Activated CD4-positive, alpha-beta T cell treated with anti-CD3 and anti-CD28 coated beads, Interleukin-2, amount 10 ng/mL, durations not matched to agents 7 days and 5 days (primary cell): Measurements from ENCODE around the gene CHKB. TPM values are rescaled to one million over a fixed set of nuclear protein-coding genes. Genes with fewer than 3 reads are reported as not detected.

Source experiments
- CTCF ChIA-PET: fragments of 350-600 bp; sonication (Branson Sonifier 250); formaldehyde crosslinking; loops from one replicate; lab custom pipeline; 2021; ENCODE audit warnings: antibody characterized with exemption; lab: Charles Lee
- POLR2A ChIA-PET: fragments of 350-600 bp; sonication (Branson Sonifier 250); formaldehyde crosslinking; loops from one replicate; lab custom pipeline; 2021; ENCODE audit warnings: antibody characterized with exemption; lab: Charles Lee
- DNase-seq: peaks from one replicate; pipeline ENCODE4 v3.0.0-alpha.2; 2020
- H3K27ac Mint-ChIP-seq: one replicate; pipeline ENCODE4 v1.8.0; 2021; ENCODE audit warnings: mild to moderate bottlenecking, moderate library complexity, mixed read lengths
- H3K27me3 Mint-ChIP-seq: one replicate; pipeline ENCODE4 v1.8.0; 2021; ENCODE audit warnings: mixed read lengths
- H3K36me3 Mint-ChIP-seq: one replicate; pipeline ENCODE4 v1.8.0; 2021; ENCODE audit warnings: low read depth, mixed read lengths
- H3K4me1 Mint-ChIP-seq: one replicate; pipeline ENCODE4 v1.8.0; 2021; ENCODE audit warnings: mixed read lengths
- H3K4me3 Mint-ChIP-seq: one replicate; pipeline ENCODE4 v1.8.0; 2021; ENCODE audit warnings: mild to moderate bottlenecking, moderate library complexity, mixed read lengths
- H3K9me3 Mint-ChIP-seq: one replicate; pipeline ENCODE4 v1.8.0; 2021; ENCODE audit warnings: mixed read lengths
- total RNA-seq, 2 experiments: library from RNA; stranded (reverse); gene quantifications; one replicate each; pipeline ENCODE4 v1.2.3, GENCODE V29; 2021

CHKB gene
- total RNA-seq, 2 experiments from 2014 or later, result 140 to 142 TPM

DNA sequence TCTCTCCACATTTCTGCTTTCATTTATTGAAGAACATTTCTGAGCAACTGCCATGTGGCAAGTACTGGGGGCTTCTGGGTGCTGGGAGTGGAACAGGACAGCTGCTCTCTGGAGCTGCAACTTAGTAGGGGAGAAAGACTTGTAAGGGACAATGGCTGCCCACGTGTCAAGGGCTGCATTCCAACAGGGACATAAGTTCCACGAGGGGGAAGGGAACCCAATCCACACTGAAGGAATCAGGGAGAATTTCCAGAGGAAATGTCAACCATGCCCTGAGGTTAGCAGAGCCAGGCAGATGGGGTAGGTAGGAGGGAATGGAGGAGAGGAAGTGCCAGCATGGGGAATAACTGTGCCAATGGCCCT lies 19.7 kb upstream of the CHKB start:
- CTCF ChIA-PET, result interaction anchor here (1.0 to 1.4 kb wide), 4 partner anchors 10 to 77 kb away, joined by 3 to 5 read pairs (median 4); partner anchors contain the start of gene SCO2

DNA sequence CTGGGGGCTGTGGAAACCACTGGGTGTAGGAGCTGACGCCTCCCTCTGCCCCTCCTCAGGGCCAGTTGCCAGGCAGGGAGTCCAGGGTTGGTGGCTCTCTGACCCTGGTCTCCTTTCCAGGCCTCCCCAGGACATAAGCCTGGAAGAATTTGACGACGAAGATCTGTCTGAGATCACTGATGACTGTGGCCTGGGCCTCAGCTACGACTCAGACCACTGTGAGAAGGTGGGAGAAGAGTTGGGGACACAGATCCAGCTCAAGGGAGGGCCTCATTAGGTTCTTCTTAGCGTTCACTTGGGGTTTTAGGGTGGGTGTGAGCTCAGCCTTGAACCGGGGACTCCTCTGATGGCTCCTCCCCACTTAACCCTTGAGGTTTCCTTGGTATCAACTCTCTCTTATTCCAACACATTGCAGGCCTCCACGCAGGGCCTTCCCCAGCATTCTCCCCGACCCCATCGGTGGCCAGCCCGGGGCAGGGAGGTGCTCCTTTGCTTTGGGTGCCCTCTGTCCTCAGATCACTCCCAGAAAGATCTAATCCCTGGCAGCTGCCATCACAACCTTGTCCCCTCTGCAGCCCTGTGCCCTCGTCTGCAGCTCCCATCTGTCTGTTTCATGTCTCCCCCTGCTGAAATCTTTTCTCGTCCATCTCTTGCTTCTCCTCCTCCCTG lies 19.2 kb upstream of the CHKB start:
- CTCF ChIA-PET, result interaction anchor here (1.0 to 1.4 kb wide), 4 partner anchors 11 to 76 kb away, joined by 3 to 5 read pairs (median 4); partner anchors contain the start of gene SCO2
- POLR2A ChIA-PET, result no interaction called here
- H3K36me3 Mint-ChIP-seq, result peaks cover 3% of the 10 kb centered on the region
- H3K27ac Mint-ChIP-seq, result no peak overlapping the region
- H3K4me1 Mint-ChIP-seq, result peaks cover 12% of the 10 kb centered on the region
- H3K9me3 Mint-ChIP-seq, result no peaks in the 10 kb centered on the region
- H3K27me3 Mint-ChIP-seq, result peaks cover 44% of the 10 kb centered on the region
- DNase-seq, result no peak
- H3K4me3 Mint-ChIP-seq, result peak overlapping the region; percentile 58

More for the DNA sequence above, 19.7 kb upstream of the CHKB start:
- POLR2A ChIA-PET, result no interaction called here
- no peak for DNase-seq
- Mint-ChIP-seq H3K27ac (no peak overlapping the region), H3K36me3 (peaks cover 3% of the 10 kb centered on the region), H3K4me1 (peaks cover 12% of the 10 kb centered on the region), H3K27me3 (peaks cover 45% of the 10 kb centered on the region), H3K4me3 (no peak overlapping the region), H3K9me3 (no peaks in the 10 kb centered on the region)

DNA sequence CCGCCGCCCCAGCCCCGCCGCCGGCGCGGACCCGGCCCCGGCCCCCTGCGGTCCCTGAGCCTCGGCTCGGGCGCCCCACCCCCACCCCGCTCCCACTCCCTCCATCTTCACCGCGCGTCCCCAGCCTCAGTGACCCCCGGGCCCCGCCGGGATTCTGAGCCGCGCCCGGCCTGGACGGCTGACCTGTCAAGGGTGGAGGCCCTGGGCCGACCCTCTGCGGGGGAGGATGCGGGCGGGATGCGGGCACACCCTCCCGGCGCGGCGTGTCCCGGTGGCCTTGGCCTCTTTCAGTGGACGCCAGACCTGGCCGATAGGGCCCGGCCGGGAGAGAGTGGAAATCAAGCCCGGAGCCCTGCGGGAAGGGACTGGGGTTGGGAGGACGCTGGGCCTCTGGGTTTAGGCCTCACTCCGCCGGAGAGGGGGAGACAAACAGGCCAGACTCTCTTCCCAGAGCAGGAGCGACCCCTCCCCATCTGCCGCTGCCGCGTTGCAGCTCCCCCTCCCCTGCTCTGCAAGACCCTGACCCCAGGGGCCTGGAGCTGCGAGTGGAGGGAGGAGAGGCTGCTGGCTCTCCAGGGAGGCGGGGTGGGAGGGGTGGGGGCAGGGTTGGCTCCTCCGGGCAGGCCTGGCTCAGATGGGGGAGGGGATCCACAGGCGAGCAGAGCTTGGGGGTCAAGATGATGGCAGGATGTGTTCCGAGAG lies 18.5 kb upstream of the CHKB start:
- Mint-ChIP-seq H3K4me1 (peaks cover 12% of the 10 kb centered on the region), H3K4me3 (peak overlapping the region; percentile 58)
- CTCF ChIA-PET, result interaction anchor here (1.0 to 1.4 kb wide), 4 partner anchors 12 to 76 kb away, joined by 3 to 5 read pairs (median 4); partner anchors contain the start of gene SCO2

DNA sequence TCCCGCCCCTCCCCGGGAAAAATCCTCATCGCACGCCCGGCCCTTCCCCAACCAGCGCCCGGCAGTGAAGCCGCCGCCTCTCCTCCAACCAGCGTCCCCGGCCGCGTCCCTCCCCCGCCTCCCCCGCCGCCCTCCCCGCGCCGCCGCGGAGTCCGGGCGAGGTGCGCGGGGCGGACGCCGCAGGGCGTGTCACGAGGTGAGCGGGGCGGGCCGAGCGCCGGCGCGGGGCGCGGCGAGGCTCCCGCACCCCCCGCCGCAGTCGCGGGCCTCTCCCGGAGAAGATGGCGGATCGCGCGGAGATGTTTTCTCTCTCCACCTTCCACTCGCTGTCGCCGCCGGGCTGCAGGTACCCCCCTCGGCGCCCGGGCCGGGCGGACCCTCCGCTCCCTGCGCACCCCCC lies 17.9 kb upstream of the CHKB start, which contains the start of gene MAPK8IP2:
Gene MAPK8IP2, plus strand, starts transcription at position 256 of the 400 bp plus-strand sequence. Its CDS starts 26 bp downstream, at position 282.
- POLR2A ChIA-PET, result no interaction called here
- DNase-seq, result no peak
- Mint-ChIP-seq H3K27me3 (peaks cover 37% of the 10 kb centered on the region), H3K36me3 (peaks cover 3% of the 10 kb centered on the region), H3K27ac (no peak within 1 kb of the TSS), H3K9me3 (no peaks in the 10 kb centered on the region), H3K4me1 (peaks cover 12% of the 10 kb centered on the region), H3K4me3 (peak within 1 kb of the TSS; percentile 58)
- CTCF ChIA-PET, result interaction anchor here (1.4 kb wide), 1 partner anchor 11 kb away, joined by 4 read pairs; no protein-coding TSS in a partner anchor

More for the DNA sequence above, 18.5 kb upstream of the CHKB start:
- peaks cover 3% of the 10 kb centered on the region for H3K36me3 Mint-ChIP-seq
- POLR2A ChIA-PET, result no interaction called here
- H3K27me3 Mint-ChIP-seq, result peaks cover 39% of the 10 kb centered on the region
- no peaks in the 10 kb centered on the region for H3K9me3 Mint-ChIP-seq
- no peak overlapping the region for H3K27ac Mint-ChIP-seq
- DNase-seq, result no peak

DNA sequence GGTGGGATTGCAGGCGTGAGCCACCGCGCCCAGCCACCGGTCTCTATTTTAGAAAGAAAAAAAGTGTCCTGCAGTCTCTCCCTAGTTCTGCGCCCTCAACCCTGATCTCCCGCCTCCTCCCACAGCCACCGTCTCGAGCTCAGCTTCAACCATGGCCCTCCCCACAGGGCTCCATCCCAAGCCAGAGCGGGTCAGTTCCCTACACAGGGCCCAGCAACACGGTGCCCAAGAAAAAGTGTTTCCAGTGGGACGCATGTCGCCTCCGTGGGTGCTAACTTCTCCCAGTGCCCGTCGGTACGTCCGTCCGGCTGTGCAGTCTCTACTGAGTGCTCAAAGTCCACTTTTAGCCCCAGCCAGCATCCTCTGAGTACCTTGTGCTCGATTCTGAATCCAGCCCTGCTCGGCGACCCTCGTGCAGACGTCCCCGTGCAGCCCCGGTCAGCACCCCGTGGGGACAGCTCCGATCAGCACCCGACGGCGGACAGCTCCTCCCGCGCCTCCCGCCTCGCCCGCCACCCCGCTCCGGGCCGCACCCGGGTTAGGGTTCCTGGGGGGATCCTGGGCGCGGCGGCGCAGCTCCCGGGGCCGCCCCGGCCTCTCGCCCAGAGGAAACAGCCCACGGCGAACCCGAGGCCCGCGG lies 17.3 kb upstream of the CHKB start:
- Mint-ChIP-seq H3K27ac (no peak overlapping the region), H3K9me3 (no peaks in the 10 kb centered on the region), H3K4me1 (peaks cover 12% of the 10 kb centered on the region), H3K27me3 (peaks cover 34% of the 10 kb centered on the region), H3K4me3 (peak overlapping the region; percentile 42), H3K36me3 (peaks cover 6% of the 10 kb centered on the region)
- POLR2A ChIA-PET, result no interaction called here
- CTCF ChIA-PET, result interaction anchor here (1.4 kb wide), 1 partner anchor 12 kb away, joined by 4 read pairs; no protein-coding TSS in a partner anchor
- DNase-seq, result peak; percentile 74

DNA sequence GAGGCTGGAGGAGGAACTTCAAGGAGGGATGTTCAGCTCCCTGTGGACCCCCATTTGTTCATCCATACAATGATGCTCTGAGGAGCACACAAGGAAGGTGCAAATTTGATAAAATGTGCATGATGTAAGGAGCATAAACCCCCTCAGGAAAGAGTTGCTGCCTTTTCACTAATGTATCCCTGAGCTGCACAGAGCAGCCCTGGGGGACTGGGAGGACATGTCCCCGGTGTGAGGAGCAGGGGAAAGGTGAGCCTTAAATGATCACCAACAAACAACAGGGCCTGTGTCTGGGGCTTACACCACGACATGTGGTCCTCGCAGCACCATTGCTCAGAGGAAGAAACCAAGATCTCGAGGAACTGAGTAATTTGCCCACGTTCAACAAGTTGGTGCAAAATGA lies 14.4 kb upstream of the CHKB start:
- H3K4me1 Mint-ChIP-seq, result peaks cover 10% of the 10 kb centered on the region
- POLR2A ChIA-PET, result no interaction called here
- H3K4me3 Mint-ChIP-seq, result no peak overlapping the region
- CTCF ChIA-PET, result no interaction called here
- DNase-seq, result no peak
- H3K9me3 Mint-ChIP-seq, result no peaks in the 10 kb centered on the region
- H3K27ac Mint-ChIP-seq, result no peak overlapping the region
- H3K36me3 Mint-ChIP-seq, result peaks cover 9% of the 10 kb centered on the region
- peaks cover 19% of the 10 kb centered on the region for H3K27me3 Mint-ChIP-seq

DNA sequence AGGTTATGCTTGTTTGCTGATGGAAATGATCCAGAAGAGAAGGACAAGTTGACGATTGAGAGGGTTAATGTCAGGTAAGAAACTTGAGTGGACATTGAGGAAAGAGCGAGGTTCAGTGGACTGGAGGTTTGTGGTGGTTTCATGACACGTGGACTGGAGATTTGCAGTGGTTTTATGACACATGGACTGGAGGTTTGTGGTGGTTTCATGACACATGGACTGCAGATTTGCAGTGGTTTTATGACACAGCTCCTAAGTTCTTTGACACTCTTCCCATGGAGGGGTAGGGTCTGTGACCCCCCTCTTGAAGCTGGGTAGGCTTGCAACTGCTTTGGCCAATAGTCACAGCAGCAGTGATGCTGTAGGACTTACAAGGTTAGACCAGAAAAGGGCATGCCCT lies 12.5 kb upstream of the CHKB start:
- H3K4me3 Mint-ChIP-seq, result no peak overlapping the region
- no peak for DNase-seq
- peaks cover 8% of the 10 kb centered on the region for H3K36me3 Mint-ChIP-seq
- CTCF ChIA-PET, result interaction anchor here (0.6 kb wide), 1 partner anchor 199 kb away, joined by 3 read pairs; no protein-coding TSS in a partner anchor
- peaks cover 5% of the 10 kb centered on the region for H3K4me1 Mint-ChIP-seq
- H3K9me3 Mint-ChIP-seq, result no peaks in the 10 kb centered on the region
- peaks cover 12% of the 10 kb centered on the region for H3K27me3 Mint-ChIP-seq
- POLR2A ChIA-PET, result no interaction called here
- no peak overlapping the region for H3K27ac Mint-ChIP-seq

DNA sequence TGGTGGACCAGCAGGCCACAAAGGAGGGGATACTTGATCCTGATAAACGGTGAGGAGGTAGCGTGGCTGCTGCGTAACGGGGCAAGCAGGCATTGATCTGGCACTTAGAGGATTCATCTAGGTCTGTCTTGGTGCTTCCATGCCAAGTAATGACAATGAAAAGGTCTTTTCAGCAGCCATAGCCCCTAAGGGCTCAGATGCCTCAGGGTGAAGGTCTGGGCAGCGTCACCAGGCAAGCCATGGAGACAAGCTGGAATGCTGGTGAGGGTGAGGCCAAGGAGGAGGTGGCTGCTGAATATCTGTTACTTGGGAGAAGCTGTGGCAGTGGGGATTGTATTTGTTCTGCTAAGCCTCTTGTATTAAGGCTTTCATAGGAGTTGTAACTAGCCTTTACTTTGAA lies 4.8 kb upstream of the CHKB start:
- Mint-ChIP-seq H3K27ac (no peak overlapping the region), H3K27me3 (peaks cover 1% of the 10 kb centered on the region), H3K4me3 (no peak overlapping the region), H3K36me3 (peaks cover 3% of the 10 kb centered on the region), H3K9me3 (no peaks in the 10 kb centered on the region), H3K4me1 (peaks cover 7% of the 10 kb centered on the region)
- ChIA-PET POLR2A (no interaction called here), CTCF (interaction anchor here (1.3 kb wide), 1 partner anchor 61 kb away, joined by 3 read pairs; no protein-coding TSS in a partner anchor)
- DNase-seq, result no peak

DNA sequence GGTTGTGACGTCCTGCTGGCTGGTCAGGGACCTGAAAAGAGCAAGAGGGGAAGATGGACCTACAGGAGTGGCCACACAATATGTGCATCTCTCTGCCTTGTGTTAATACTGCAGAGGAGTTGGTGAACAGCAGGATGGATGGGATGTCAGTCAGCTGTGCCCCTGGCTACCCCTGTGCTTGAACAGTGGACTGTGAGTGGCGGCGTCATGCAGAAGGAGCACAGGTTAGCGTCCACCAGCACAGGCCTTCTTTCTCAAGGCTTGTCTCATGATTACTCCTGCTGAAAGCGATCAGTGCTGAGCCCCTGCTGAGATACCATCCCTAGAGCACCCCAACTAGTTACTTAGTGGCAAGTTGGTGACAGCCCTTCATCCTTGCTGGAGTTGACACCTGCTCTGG lies 3.8 kb upstream of the CHKB start:
- no peaks in the 10 kb centered on the region for H3K9me3 Mint-ChIP-seq
- CTCF ChIA-PET, result no interaction called here
- no peak for DNase-seq
- H3K36me3 Mint-ChIP-seq, result peaks cover 1% of the 10 kb centered on the region
- H3K27ac Mint-ChIP-seq, result no peak overlapping the region
- POLR2A ChIA-PET, result no interaction called here
- H3K4me1 Mint-ChIP-seq, result peaks cover 10% of the 10 kb centered on the region
- H3K4me3 Mint-ChIP-seq, result no peak overlapping the region
- peaks cover 1% of the 10 kb centered on the region for H3K27me3 Mint-ChIP-seq

DNA sequence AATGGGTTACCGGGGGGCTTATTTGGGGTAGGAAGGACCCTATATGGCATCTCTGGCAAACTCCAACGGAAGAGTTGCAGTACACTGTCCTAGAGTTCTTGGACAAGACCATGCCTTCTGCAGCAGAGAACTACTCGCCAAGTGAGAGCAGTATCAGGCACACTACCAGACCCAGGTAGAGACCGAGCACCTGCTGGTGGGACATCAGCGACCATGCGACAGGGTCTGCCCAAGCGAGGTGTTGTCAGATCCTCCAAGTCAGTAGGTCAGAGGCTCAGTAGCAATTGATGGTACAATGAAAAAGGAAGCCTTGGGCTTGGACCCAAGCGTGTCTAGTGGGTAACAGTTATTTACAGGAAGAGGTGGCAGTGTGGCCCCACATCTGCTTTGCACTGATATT lies 3.1 kb upstream of the CHKB start:
- no peak overlapping the region for H3K4me3 Mint-ChIP-seq
- H3K27me3 Mint-ChIP-seq, result peaks cover 1% of the 10 kb centered on the region
- H3K27ac Mint-ChIP-seq, result no peak overlapping the region
- H3K9me3 Mint-ChIP-seq, result no peaks in the 10 kb centered on the region
- DNase-seq, result no peak
- peaks cover 13% of the 10 kb centered on the region for H3K4me1 Mint-ChIP-seq
- ChIA-PET CTCF (interaction anchor here (1.0 kb wide), 1 partner anchor 60 kb away, joined by 3 read pairs; no protein-coding TSS in a partner anchor), POLR2A (no interaction called here)
- H3K36me3 Mint-ChIP-seq, result peaks cover 3% of the 10 kb centered on the region

DNA sequence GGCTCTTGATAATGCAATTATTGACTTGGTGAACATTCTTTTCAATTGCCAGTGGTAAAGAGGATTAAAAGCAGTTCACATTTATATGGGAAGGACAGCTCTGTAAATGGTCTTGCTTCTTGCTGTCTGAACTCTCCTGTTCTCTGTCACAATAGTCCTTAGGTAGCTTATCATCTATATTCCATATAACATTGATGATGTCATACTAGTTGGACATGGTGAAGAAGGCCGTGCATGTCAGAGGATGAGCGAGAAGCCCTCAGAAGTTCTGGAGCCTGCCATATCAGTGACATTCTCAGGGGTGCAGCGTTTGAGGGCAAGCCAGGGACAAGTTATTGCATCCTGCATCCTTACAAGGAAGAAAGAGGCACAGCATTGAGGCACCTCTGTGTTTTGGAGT lies 2.6 kb upstream of the CHKB start:
- H3K36me3 Mint-ChIP-seq, result peaks cover 7% of the 10 kb centered on the region
- no peak overlapping the region for H3K4me3 Mint-ChIP-seq
- no peak overlapping the region for H3K27ac Mint-ChIP-seq
- no peaks in the 10 kb centered on the region for H3K9me3 Mint-ChIP-seq
- ChIA-PET CTCF (interaction anchor here (0.6 to 1.0 kb wide), 2 partner anchors 22 to 59 kb away, joined by 3 read pairs; partner anchors contain the start of gene SYCE3), POLR2A (no interaction called here)
- DNase-seq, result no peak
- H3K27me3 Mint-ChIP-seq, result peaks cover 1% of the 10 kb centered on the region
- peaks cover 17% of the 10 kb centered on the region for H3K4me1 Mint-ChIP-seq
